K562 treated with DMSO at 1 percent for 48 hours (cell line): ENCODE results near the gene GOLGA6C. TPM values are rescaled to one million over a fixed set of nuclear protein-coding genes. Genes with fewer than 3 reads are reported as not detected.

Source experiments
- total RNA-seq: library from RNA; unstranded; fragments of 300-600 nt; gene quantifications from 2 replicates; pipeline ENCODE4 v1.2.3, GENCODE V29; 2022; ENCODE audit warnings: low replicate concordance; ENCODE audit errors: extremely low read depth

Gene GOLGA6C, protein sequence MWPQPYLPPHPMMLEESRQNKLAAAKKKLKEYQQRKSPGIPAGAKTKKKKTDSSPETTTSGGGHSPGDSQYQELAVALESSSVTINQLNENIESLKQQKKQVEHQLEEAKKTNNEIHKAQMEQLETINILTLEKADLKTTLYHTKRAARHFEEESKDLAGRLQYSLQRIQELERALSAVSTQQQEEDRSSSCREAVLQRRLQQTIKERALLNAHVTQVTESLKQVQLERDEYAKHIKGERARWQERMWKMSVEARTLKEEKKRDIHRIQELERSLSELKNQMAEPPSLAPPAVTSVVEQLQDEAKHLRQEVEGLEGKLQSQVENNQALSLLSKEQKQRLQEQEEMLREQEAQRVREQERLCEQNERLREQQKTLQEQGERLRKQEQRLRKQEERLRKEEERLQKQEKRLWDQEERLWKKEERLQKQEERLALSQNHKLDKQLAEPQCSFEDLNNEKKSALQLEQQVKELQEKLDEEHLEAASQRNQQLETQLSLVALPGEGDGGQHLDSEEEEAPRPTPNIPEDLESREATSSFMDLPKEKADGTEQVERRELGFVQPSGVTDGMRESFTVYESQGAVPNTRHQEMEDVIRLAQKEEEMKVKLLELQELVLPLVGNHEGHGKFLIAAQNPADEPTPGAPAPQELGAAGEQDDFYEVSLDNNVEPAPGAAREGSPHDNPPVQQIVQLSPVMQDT
- not detected in 2 replicates for total RNA-seq

DNA sequence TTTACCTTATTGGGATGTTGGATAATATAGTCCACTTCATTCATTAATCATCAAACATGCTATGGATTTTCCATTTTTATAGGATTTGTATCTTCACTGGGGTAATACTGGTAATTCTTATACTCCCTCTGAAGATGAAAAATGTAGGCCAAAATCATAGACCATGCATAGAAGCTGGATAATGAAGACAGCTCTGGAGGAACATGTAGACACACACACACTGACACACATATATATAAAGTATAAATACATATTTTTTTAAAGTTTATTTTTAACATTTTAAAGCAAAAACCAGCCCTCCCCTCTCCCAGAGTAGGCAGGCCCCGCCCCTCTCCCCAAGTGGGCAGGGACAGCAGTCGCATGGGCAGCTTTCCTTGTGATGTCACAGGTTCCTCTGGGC is at the start of gene GOLGA6C:
Gene GOLGA6C, plus strand, starts transcription at position 301 of the 400 bp plus-strand sequence. CDS start 265 bp downstream, outside the sequence.

DNA sequence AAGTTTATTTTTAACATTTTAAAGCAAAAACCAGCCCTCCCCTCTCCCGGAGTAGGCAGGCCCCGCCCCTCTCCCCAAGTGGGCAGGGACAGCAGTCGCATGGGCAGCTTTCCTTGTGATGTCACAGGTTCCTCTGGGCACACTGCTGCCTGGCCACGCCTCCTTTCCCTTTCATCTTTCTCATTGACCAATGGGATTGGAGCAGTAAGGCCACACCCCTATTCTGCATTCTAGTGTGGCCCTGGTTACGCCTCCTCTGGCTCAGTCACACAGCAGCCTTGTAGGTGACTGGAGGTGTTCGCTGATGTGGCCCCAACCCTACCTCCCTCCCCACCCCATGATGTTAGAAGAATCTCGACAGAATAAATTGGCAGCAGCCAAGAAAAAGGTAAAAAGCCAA is 24.4 kb downstream of the GOLGA6C start, which contains the start of gene GOLGA6D:
Gene GOLGA6D, plus strand, starts transcription at position 264 of the 400 bp plus-strand sequence. Its CDS starts 41 bp downstream, at position 305.

Other genes starting within 250 kb of the GOLGA6C start
- not detected in 2 replicates for gene PPCDC, start 234.7 kb upstream of the GOLGA6C start, total RNA-seq
- not detected in 2 replicates for gene C15orf39, start 56.5 kb upstream of the GOLGA6C start, total RNA-seq
- not detected in 2 replicates for gene GOLGA6D, start 24.5 kb downstream of the GOLGA6C start, total RNA-seq
- gene COMMD4, start 77.7 kb downstream of the GOLGA6C start, total RNA-seq: not detected in 2 replicates
- not detected in 2 replicates for gene NEIL1, start 88.7 kb downstream of the GOLGA6C start, total RNA-seq
- not detected in 2 replicates for gene MAN2C1, start 110.3 kb downstream of the GOLGA6C start, total RNA-seq
- gene SIN3A, start 193.4 kb downstream of the GOLGA6C start, total RNA-seq: not detected in 2 replicates